ENCODE data around the gene PTTG1.

- no peak for TF ChIP-seq CTCF (IDR thresholded peaks at IDR 0.05)
- no peak for TF ChIP-seq POLR2A (IDR thresholded peaks at IDR 0.05)
These were observed at the start of gene PTTG1 for GRCh38 chr5:160421625-160422258.

All from testis (tissue), 2 donors.